HepG2 (cell line): ENCODE results near the gene PRKAR2A. TPM values are rescaled to one million over a fixed set of nuclear protein-coding genes. Genes with fewer than 3 reads are reported as not detected.

Experiments
- ATAC-seq: fragments of 200-7000 bp; cut with Tn5 transposase; 3 replicates; pipeline ENCODE4 v1.9.1; 2020; ENCODE audit warnings: mild to moderate bottlenecking, moderate library complexity
- BruUV-seq: library from RNA; stranded (reverse); fragments of 400-500 nt; replicated peaks from 2 replicates; lab custom pipeline; 2021; lab: Mats Ljungman, UMichigan
- CTCF ChIA-PET: fragments of 300-600 bp; formaldehyde crosslinking; extraction: SDS; loops from one replicate; lab custom pipeline; 2021; ENCODE audit warnings: low total read pairs, inconsistent platforms, low intra/inter-chr PET ratio; lab: Yijun Ruan, JAX
- POLR2A ChIA-PET: fragments of 350-600 bp; sonication (Branson Sonifier 250); formaldehyde crosslinking; loops from one replicate; lab custom pipeline; 2020; ENCODE audit warnings: antibody characterized with exemption, inconsistent platforms; lab: Yijun Ruan, JAX
- DNase-seq: peaks from one replicate; pipeline ENCODE4 v3.0.0-alpha.2; 2015; ENCODE audit warnings: low spot score
- FAIRE-seq: peaks from 3 replicates; lab custom pipeline; 2011; peaks lifted over from hg19 to GRCh38; lab: Jason Lieb, UNC
- H2AFZ ChIP-seq: one replicate; pipeline ENCODE4 v1.6.1; 2011; ENCODE audit warnings: low read length, inconsistent platforms
- H3K27ac ChIP-seq: fragments of 300-600 bp; 3 replicates; pipeline ENCODE4 v1.8.0; 2011; ENCODE audit warnings: mixed run types, mild to moderate bottlenecking, mixed read lengths, low read length, inconsistent platforms; ENCODE audit not compliant: insufficient read depth; ENCODE audit errors: extremely low read length
- H3K27me3 ChIP-seq, 2 experiments: fragments of 200-600 bp in 1 of 2; 2 replicates in 1 of 2; 3 replicates in 1 of 2; pipeline versions ENCODE4 v1.6.0 to v1.8.0; 2011; ENCODE audit warnings: low read length in 2 of 2, mild to moderate bottlenecking in 2 of 2, moderate library complexity in 2 of 2, inconsistent platforms in 1 of 2; ENCODE audit not compliant: insufficient read depth in 2 of 2, control insufficient read depth in 1 of 2
- H3K36me3 ChIP-seq, 2 experiments: fragments of 200-600 bp in 1 of 2; replicated peaks in 1 of 2; 2 replicates in 1 of 2; 3 replicates in 1 of 2; pipeline versions ENCODE4 v1.5.1 to v1.8.0; 2011; ENCODE audit warnings: low read length in 2 of 2, inconsistent platforms in 1 of 2; ENCODE audit not compliant: insufficient read depth in 2 of 2, control insufficient read depth in 1 of 2
- H3K4me1 ChIP-seq: 2 replicates; pipeline ENCODE4 v1.5.1; 2012; ENCODE audit warnings: low read length, inconsistent platforms; ENCODE audit not compliant: insufficient read depth
- H3K4me2 ChIP-seq: 2 replicates; pipeline ENCODE4 v1.6.0; 2011; ENCODE audit warnings: low read depth, low read length, inconsistent platforms
- H3K4me3 ChIP-seq, 3 experiments: fragments of 200-600 bp in 1 of 3; sonication (generic), shearing (Covaris generic) in 1 of 3; replicated peaks in 1 of 3; 2 replicates each; pipeline ENCODE4 v1.5.1; 2011 to 2016; ENCODE audit warnings: low read length in 3 of 3, inconsistent platforms in 2 of 3, low read depth in 2 of 3, mild to moderate bottlenecking in 2 of 3, control low read depth in 1 of 3, mixed read lengths in 1 of 3; ENCODE audit not compliant: insufficient read depth in 1 of 3
- H3K79me2 ChIP-seq: one replicate; pipeline ENCODE4 v1.6.1; 2011; ENCODE audit warnings: low read length, inconsistent platforms; ENCODE audit not compliant: insufficient read depth
- H3K9ac ChIP-seq: 2 replicates; pipeline ENCODE4 v1.6.0; 2011; ENCODE audit warnings: mild to moderate bottlenecking, low read depth, low read length, inconsistent platforms; ENCODE audit not compliant: insufficient read depth
- H3K9me3 ChIP-seq: 2 replicates; pipeline ENCODE4 v1.5.1; 2012; ENCODE audit warnings: mild to moderate bottlenecking, low read length
- H4K20me1 ChIP-seq: 2 replicates; pipeline ENCODE4 v1.6.0; 2011; ENCODE audit warnings: inconsistent platforms, mild to moderate bottlenecking, low read length, moderate library complexity; ENCODE audit not compliant: insufficient read depth
- BRF2 ChIP-seq: sonication (generic); formaldehyde crosslinking; IDR thresholded peaks from 2 replicates; pipeline ENCODE4 v1.8.1; 2022; ENCODE audit warnings: mild to moderate bottlenecking, missing genetic modification reagents
- ELF4 ChIP-seq: sonication (generic); formaldehyde crosslinking; IDR thresholded peaks from 2 replicates; pipeline ENCODE4 v1.5.0; 2020; ENCODE audit warnings: missing genetic modification reagents, mild to moderate bottlenecking, moderate library complexity, borderline replicate concordance
- HNRNPUL1 ChIP-seq: fragments of 200-400 bp; formaldehyde crosslinking; IDR thresholded peaks from 2 replicates; pipeline ENCODE4 v1.6.1; 2017; ENCODE audit warnings: low read depth, mild to moderate bottlenecking, low read length, moderate library complexity
- NR0B2 ChIP-seq: sonication (generic); formaldehyde crosslinking; IDR thresholded peaks from 2 replicates; pipeline ENCODE4 v1.4.0; 2020; ENCODE audit warnings: mild to moderate bottlenecking, missing genetic modification reagents
- PLSCR1 ChIP-seq: sonication (generic); formaldehyde crosslinking; IDR thresholded peaks from 2 replicates; pipeline ENCODE4 v1.5.0; 2020; ENCODE audit warnings: missing genetic modification reagents, mild to moderate bottlenecking, borderline replicate concordance
- SALL2 ChIP-seq: sonication (generic); formaldehyde crosslinking; IDR thresholded peaks from 2 replicates; pipeline ENCODE4 v1.8.1; 2023; ENCODE audit warnings: mild to moderate bottlenecking, missing genetic modification reagents, inconsistent platforms
- SRSF1 ChIP-seq: fragments of 200-400 bp; formaldehyde crosslinking; optimal IDR thresholded peaks from 2 replicates; pipeline ENCODE3; 2017; ENCODE audit warnings: mild to moderate bottlenecking, low read depth, low read length, moderate library complexity
- SUZ12 ChIP-seq: fragments of 150-350 bp; IDR thresholded peaks from 2 replicates; pipeline ENCODE4 v1.6.1; 2014; ENCODE audit warnings: low read depth, low read length
- TFDP2 ChIP-seq: sonication (generic); formaldehyde crosslinking; IDR thresholded peaks from 2 replicates; pipeline ENCODE4 v1.4.0; 2020; ENCODE audit warnings: missing genetic modification reagents
- ZEB1 ChIP-seq: IDR thresholded peaks from 2 replicates; pipeline ENCODE4 v1.6.1; 2012; ENCODE audit warnings: mild to moderate bottlenecking, low read depth, inconsistent platforms; ENCODE audit not compliant: insufficient replicate concordance
- ZNF501 ChIP-seq: sonication (generic); formaldehyde crosslinking; IDR thresholded peaks from 2 replicates; pipeline ENCODE4 v1.5.1; 2020; ENCODE audit warnings: mild to moderate bottlenecking, moderate library complexity, missing genetic modification reagents
- ZNF841 ChIP-seq: sonication (generic); formaldehyde crosslinking; IDR thresholded peaks from 2 replicates; pipeline ENCODE4 v1.8.1; 2023; ENCODE audit warnings: missing genetic modification reagents, borderline replicate concordance
- whole genome bisulfite sequencing: methylation state at CpG from one replicate; pipeline ENCODE4 v1.1.6; 2017; ENCODE audit warnings: low lambda C conversion rate; 5-methylcytosine and 5-hydroxymethylcytosine counted together
- in situ Hi-C: cut with HindIII; loops from 2 replicates; pipeline ENCODE4 v1.10.0; 2017; ENCODE audit warnings: low pct_unique_long_range_greater_than_20kb; ENCODE audit not compliant: extremely low pct_ligation_motif_present
- intact Hi-C: fragments of 100-400 bp; cut with micrococcal nuclease; formaldehyde crosslinking; loops from one replicate; pipeline ENCODE4 v1.10.0; 2022; ENCODE audit not compliant: unreplicated experiment
- polyA plus RNA-seq, 8 experiments: library from polyadenylated mRNA; depleted of rRNA in 3 of 8; stranded (reverse) in 7 of 8; unstranded in 1 of 8; fragments of >200 nt; fragmentation: Illumina TruSeq in 4 of 8; extraction: Trizol in 4 of 8; gene quantifications; 2 replicates each; pipeline versions ENCODE4 v1.2.1 to v1.2.3, GENCODE V29; 2011 to 2016; ENCODE audit warnings: low read depth in 4 of 8, missing spikeins in 1 of 8, mixed read lengths in 1 of 8; ENCODE audit not compliant: insufficient read depth in 1 of 8
- total RNA-seq, 5 experiments: library from RNA; depleted of rRNA; stranded (reverse); fragments of >200 nt; fragmentation: Illumina TruSeq; extraction: Trizol; gene quantifications; 2 replicates each; pipeline ENCODE4 v1.2.3, GENCODE V29; 2016; ENCODE audit warnings: low read depth in 1 of 5

Gene PRKAR2A
- total and polyA plus RNA-seq, 2 of the 13 experiments (the other 11 are each of a cell fraction or from before 2014, with no cell fraction given), result 11.8 to 29.2 TPM

- Histone ChIP-seq H3K79me2 (no peaks in the 10 kb centered on the region), H3K4me3 (no peak overlapping the region), H3K36me3 (peaks cover 4 to 8% of the 10 kb centered on the region in 2 experiments; a peak in 4 of 5 replicates), H3K4me1 (no peaks in the 10 kb centered on the region), H2AFZ (no peak overlapping the region), H3K9ac (no peak overlapping the region), H4K20me1 (no peaks in the 10 kb centered on the region), H3K9me3 (no peaks in the 10 kb centered on the region), H3K27me3 (no peaks in the 10 kb centered on the region), H3K4me2 (no peak overlapping the region), H3K27ac (no peak overlapping the region)
- CTCF ChIA-PET, result no interaction called here
- FAIRE-seq (no peak), DNase-seq (no peak), ATAC-seq (no peak)
- intact Hi-C loops, result no loop called here
- BruUV-seq, result no TSS peak
- in situ Hi-C loops, result no loop called here
- 95% methylated on average over 4 of the region's 4 CpGs for WGBS
- TF ChIP-seq SALL2 (CRISPR knock-in tag) (no peak), HNRNPUL1 (no peak), ZEB1 (no peak), NR0B2 (CRISPR knock-in tag) (no peak)
- POLR2A ChIA-PET, result no interaction called here
Observed at GRCh38 chr3:48784426-48785120, 63.1 kb downstream of the PRKAR2A start.

GRCh38 chr3:48783304-48783703 lies 64.4 kb downstream of the PRKAR2A start:
- H3K9me3 ChIP-seq, result no peaks in the 10 kb centered on the region
- no peak overlapping the region for H3K27ac ChIP-seq
- intact Hi-C loops (no loop called here), in situ Hi-C loops (no loop called here)
- H2AFZ ChIP-seq, result no peak overlapping the region
- H3K4me1 ChIP-seq, result no peaks in the 10 kb centered on the region
- H3K27me3 ChIP-seq, result no peaks in the 10 kb centered on the region
- ChIA-PET POLR2A (no interaction called here), CTCF (no interaction called here)
- no peaks in the 10 kb centered on the region for H4K20me1 ChIP-seq
- H3K36me3 ChIP-seq, result peaks cover 4 to 8% of the 10 kb centered on the region in 2 experiments; a peak in 4 of 5 replicates
- H3K4me2 ChIP-seq, result no peak overlapping the region
- H3K4me3 ChIP-seq, result no peak overlapping the region
- H3K79me2 ChIP-seq, result no peaks in the 10 kb centered on the region
- 98% methylated on average over 6 of the region's 6 CpGs for WGBS
- no peak overlapping the region for H3K9ac ChIP-seq
- ATAC-seq (no peak), DNase-seq (no peak), FAIRE-seq (no peak)
- no TSS peak for BruUV-seq
- no peak for TF ChIP-seq SRSF1
- no peak for TF ChIP-seq TFDP2
- no peak for TF ChIP-seq ELF4 (CRISPR knock-in tag)
- no peak for TF ChIP-seq ZNF501 (CRISPR knock-in tag)
- no peak for TF ChIP-seq BRF2 (CRISPR knock-in tag)
- TF ChIP-seq ZNF841, result no peak
- no peak for TF ChIP-seq SUZ12
- no peak for TF ChIP-seq PLSCR1
- TF ChIP-seq, all 625 proteins: peak for 0
